GM12878 (cell line): ENCODE results near the gene CYP24A1. TPM values are rescaled to one million over a fixed set of nuclear protein-coding genes. Genes with fewer than 3 reads are reported as not detected.

ENCODE experiments used
- ATAC-seq: fragments of 200-7000 bp; cut with Tn5 transposase; 3 replicates; pipeline ENCODE4 v1.9.1; 2020; ENCODE audit warnings: mild to moderate bottlenecking, moderate library complexity
- BruUV-seq: library from RNA; stranded (reverse); fragments of 400-500 nt; replicated peaks from 2 replicates; lab custom pipeline; 2021; lab: Mats Ljungman, UMichigan
- CTCF ChIA-PET: fragments of 300-600 bp; sonication (Branson Sonifier 250); formaldehyde crosslinking; extraction: SDS; loops from one replicate; lab custom pipeline; 2021; ENCODE audit warnings: inconsistent platforms; lab: Yijun Ruan, JAX
- POLR2A ChIA-PET: fragments of 350-600 bp; formaldehyde crosslinking; extraction: SDS; loops from one replicate; lab custom pipeline; 2021; ENCODE audit warnings: inconsistent platforms; lab: Charles Lee
- RAD21 ChIA-PET: fragments of 300-600 bp; sonication (Branson Sonifier 250); formaldehyde crosslinking; loops from one replicate; lab custom pipeline; 2023; ENCODE audit warnings: antibody characterized with exemption; ENCODE audit not compliant: unreplicated experiment; lab: Charles Lee
- SMC1A ChIA-PET: fragments of 300-600 bp; sonication (Branson Sonifier 250); formaldehyde crosslinking; loops from one replicate; lab custom pipeline; 2023; ENCODE audit not compliant: unreplicated experiment, uncharacterized antibody; lab: Charles Lee
- DNase-seq: peaks from one replicate; pipeline ENCODE4 v3.0.0-alpha.2; 2011; ENCODE audit warnings: low read depth, low spot score
- FAIRE-seq: peaks from 3 replicates; lab custom pipeline; 2011; peaks lifted over from hg19 to GRCh38; lab: Jason Lieb, UNC
- H2AFZ ChIP-seq: 2 replicates; pipeline ENCODE4 v1.6.0; 2011; ENCODE audit warnings: low read depth, low read length, control low read depth; ENCODE audit not compliant: control insufficient read depth
- H3K27ac ChIP-seq: 2 replicates; pipeline ENCODE4 v1.5.1; 2011; ENCODE audit warnings: control low read depth; ENCODE audit not compliant: control insufficient read depth, insufficient read depth
- H3K27me3 ChIP-seq, 2 experiments: replicated peaks in 1 of 2; 2 replicates each; pipeline versions ENCODE4 v1.6.0 to v1.6.1; 2011; ENCODE audit warnings: low read length in 1 of 2; ENCODE audit not compliant: control insufficient read depth in 2 of 2, insufficient read depth in 2 of 2
- H3K36me3 ChIP-seq, 2 experiments: 2 replicates each; pipeline ENCODE4 v1.5.1; 2011; ENCODE audit warnings: low read length in 1 of 2; ENCODE audit not compliant: control insufficient read depth in 2 of 2, insufficient read depth in 2 of 2
- H3K4me1 ChIP-seq: 2 replicates; pipeline ENCODE4 v1.6.1; 2011; ENCODE audit warnings: mild to moderate bottlenecking, low read length, moderate library complexity, mixed read lengths; ENCODE audit not compliant: control insufficient read depth, insufficient read depth
- H3K4me2 ChIP-seq: 2 replicates; pipeline ENCODE4 v1.6.0; 2011; ENCODE audit warnings: control low read depth; ENCODE audit not compliant: control insufficient read depth, insufficient read depth
- H3K4me3 ChIP-seq: fragments of 200-600 bp; sonication (generic); 2 replicates; pipeline ENCODE4 v1.5.1; 2016
- H3K79me2 ChIP-seq: 2 replicates; pipeline ENCODE4 v1.6.0; 2011; ENCODE audit warnings: low read length; ENCODE audit not compliant: control insufficient read depth, insufficient read depth
- H3K9ac ChIP-seq: 2 replicates; pipeline ENCODE4 v1.8.0; 2011; ENCODE audit warnings: low read length, control low read depth, mixed read lengths; ENCODE audit not compliant: control insufficient read depth, insufficient read depth
- H3K9me3 ChIP-seq: replicated peaks from 3 replicates; pipeline ENCODE4 v1.5.1; 2011; ENCODE audit warnings: mild to moderate bottlenecking, low read length; ENCODE audit not compliant: control insufficient read depth, insufficient read depth
- H4K20me1 ChIP-seq: 2 replicates; pipeline ENCODE4 v1.6.0; 2011; ENCODE audit not compliant: control insufficient read depth, insufficient read depth
- CTCF ChIP-seq, 3 experiments: IDR thresholded peaks in 2 of 3; conservative IDR thresholded peaks in 1 of 3; 2 replicates each; pipeline ENCODE4 v1.5.1; 2011; ENCODE audit warnings: low read depth in 3 of 3, low read length in 3 of 3, mild to moderate bottlenecking in 3 of 3, control low read depth in 2 of 3, moderate library complexity in 2 of 3, inconsistent platforms in 1 of 3, mixed read lengths in 1 of 3; ENCODE audit not compliant: control insufficient read depth in 2 of 3, insufficient read depth in 1 of 3; ENCODE audit errors: extremely low read depth in 1 of 3
- ETV6 ChIP-seq, 2 experiments: fragments of 450-650 bp in 1 of 2; IDR thresholded peaks in 1 of 2; conservative IDR thresholded peaks in 1 of 2; 2 replicates each; pipeline ENCODE4 v1.6.1; 2014; ENCODE audit warnings: antibody characterized with exemption in 1 of 2, borderline replicate concordance in 1 of 2, low read depth in 1 of 2, mild to moderate bottlenecking in 1 of 2, moderate library complexity in 1 of 2
- FOXM1 ChIP-seq: IDR thresholded peaks from 2 replicates; pipeline ENCODE4 v1.6.1; 2012; ENCODE audit warnings: low read depth, mild to moderate bottlenecking, inconsistent platforms, low read length, moderate library complexity
- NFXL1 ChIP-seq: fragments of 450-650 bp; IDR thresholded peaks from 2 replicates; pipeline ENCODE4 v1.6.1; 2017; ENCODE audit warnings: antibody characterized with exemption, mild to moderate bottlenecking, borderline replicate concordance
- RAD51 ChIP-seq: fragments of 450-650 bp; IDR thresholded peaks from 2 replicates; pipeline ENCODE4 v1.6.1; 2016; ENCODE audit warnings: moderate library complexity, mild to moderate bottlenecking, inconsistent platforms
- WGBS: methylation state at CpG from one replicate; pipeline ENCODE4 v1.1.6; 2016; ENCODE audit warnings: low lambda C conversion rate; ENCODE audit not compliant: insufficient replicate concordance, insufficient coverage; ENCODE audit errors: missing lambda C conversion rate; 5-methylcytosine and 5-hydroxymethylcytosine counted together
- in situ Hi-C: fragments of 300-500 bp; cut with MboI; formaldehyde crosslinking; loops from 9 replicates; pipeline ENCODE4 v1.14.3; 2018; ENCODE audit warnings: mixed read lengths
- intact Hi-C: fragments of 100-400 bp; cut with micrococcal nuclease; formaldehyde crosslinking; loops from one replicate; pipeline ENCODE4 v1.14.2; 2022; ENCODE audit not compliant: unreplicated experiment
- polyA plus RNA-seq, 11 experiments: library from polyadenylated mRNA; depleted of rRNA in 4 of 11; unstranded in 6 of 11; stranded (reverse) in 5 of 11; fragments of >200 nt; fragmentation: Nextera tagmentation in 4 of 11; fragmentation: Illumina TruSeq in 1 of 11; extraction: Ambion mirVana in 4 of 11; extraction: Trizol in 1 of 11; gene quantifications; 1 replicate in 1 of 11; 2 replicates in 10 of 11; pipeline versions ENCODE4 v1.2.1 to v1.2.3, GENCODE V29; 2011 to 2016; ENCODE audit warnings: inconsistent platforms in 2 of 11, missing spikeins in 2 of 11, low read depth in 1 of 11
- total RNA-seq, 4 experiments: library from RNA; depleted of rRNA in 3 of 4; stranded (reverse); fragments of >200 nt in 3 of 4; fragmentation: Illumina TruSeq in 1 of 4; extraction: Trizol in 1 of 4; gene quantifications; 2 replicates each; pipeline versions ENCODE4 v1.2.1 to v1.2.3, GENCODE V29; 2013 to 2021

CYP24A1 gene
- total and polyA plus RNA-seq, 10 of the 15 experiments (the other 5 are each of a cell fraction or from before 2014, with no cell fraction given) = 0.69 TPM; not detected in 9

GRCh38 chr20:54194724-54195438, 21.1 kb upstream of the CYP24A1 start:
- H3K79me2 ChIP-seq = no peaks in the 10 kb centered on the region
- H3K36me3 ChIP-seq = no peaks in the 10 kb centered on the region
- H2AFZ ChIP-seq = no peak overlapping the region
- in situ Hi-C loops (loop anchor here (5.0 to 10.0 kb wide), 4 partner anchors 93 to 783 kb away; no protein-coding TSS in a partner anchor), intact Hi-C loops (loop anchor here (5.0 to 10.0 kb wide), 3 partner anchors 253 to 780 kb away; no protein-coding TSS in a partner anchor)
- H4K20me1 ChIP-seq = no peaks in the 10 kb centered on the region
- H3K27ac ChIP-seq = no peak overlapping the region
- ChIA-PET POLR2A (no interaction called here), SMC1A (interaction anchor here (1.0 to 1.4 kb wide), 2 partner anchors 100 to 102 kb away, joined by 3 to 6 read pairs; no protein-coding TSS in a partner anchor), RAD21 (interaction anchor here (0.7 to 1.4 kb wide), 2 partner anchors 37 to 89 kb away, joined by 3 to 4 read pairs; no protein-coding TSS in a partner anchor), CTCF (interaction anchor here (1.0 to 3.5 kb wide), 4 partner anchors 13 to 111 kb away, joined by 3 to 19 read pairs (median 8); partner anchors contain the start of gene PFDN4)
- H3K4me1 ChIP-seq = peaks cover 14% of the 10 kb centered on the region
- H3K4me2 ChIP-seq = no peak overlapping the region
- no peak for DNase-seq
- H3K9ac ChIP-seq = no peak overlapping the region
- H3K27me3 ChIP-seq = no peaks in the 10 kb centered on the region
- BruUV-seq = no TSS peak
- no peak overlapping the region for H3K4me3 ChIP-seq
- H3K9me3 ChIP-seq = no peaks in the 10 kb centered on the region
- no peak for FAIRE-seq
- peak in 2 of 3 experiments; percentile 8 to 15; a peak in 1 of 6 replicates for TF ChIP-seq CTCF (IDR thresholded peaks at IDR 0.05 in 2 of 3, conservative IDR thresholded peaks at IDR 0.05 in 1 of 3; ENCODE audit: control insufficient read depth in 2 of 3, extremely low read depth in 1 of 3, insufficient read depth in 1 of 3, low read depth in 3 of 3, low read length in 3 of 3)
- no peak for TF ChIP-seq RAD51
- peak in 1 of 2 experiments; percentile 97; a peak in 2 of 4 replicates for TF ChIP-seq ETV6 (conservative IDR thresholded peaks at IDR 0.05 in 1 of 2, IDR thresholded peaks at IDR 0.05 in 1 of 2; ENCODE audit: borderline replicate concordance in 1 of 2, low read depth in 1 of 2)
- TF ChIP-seq NFXL1 = peak; percentile 68; the same call in 1 of the 2 replicates
- TF ChIP-seq FOXM1 = no peak
- 29% methylated on average over 11 of the region's 11 CpGs for WGBS
- peak; percentile 60 for ATAC-seq
